ACC112 (cell line): ENCODE data around the gene REPS2.
A peak's percentile ranks its signal among the peaks of the same experiment; 100 is the strongest.
"Not testable (repeated sequence)": the region's sequence is repeated elsewhere in the genome, so short reads cannot be mapped to it uniquely, and the experiment has no call there.

Experiments used
- H2AFZ ChIP-seq: fragments of 200-600 bp; sonication (generic); one replicate; pipeline ENCODE4 v1.6.0; 2017; ENCODE audit warnings: antibody characterized with exemption, low read length; ENCODE audit not compliant: unreplicated experiment
- H3K27ac ChIP-seq: fragments of 200-600 bp; sonication (generic); 2 replicates; pipeline ENCODE4 v1.5.1; 2014; ENCODE audit warnings: low read depth, mild to moderate bottlenecking, antibody characterized with exemption, low read length, moderate library complexity
- H3K27me3 ChIP-seq: fragments of 200-600 bp; sonication (generic); 2 replicates; pipeline ENCODE4 v1.6.1; 2014; ENCODE audit warnings: mild to moderate bottlenecking, antibody characterized with exemption, low read length, moderate library complexity, mixed read lengths; ENCODE audit not compliant: insufficient read depth
- H3K36me3 ChIP-seq: fragments of 200-600 bp; sonication (generic); 2 replicates; pipeline ENCODE4 v1.6.1; 2016; ENCODE audit warnings: mild to moderate bottlenecking, antibody characterized with exemption, low read length, moderate library complexity, mixed read lengths; ENCODE audit not compliant: insufficient read depth
- H3K4me1 ChIP-seq: fragments of 200-600 bp; sonication (generic); one replicate; pipeline ENCODE4 v1.6.1; 2016; ENCODE audit warnings: low read length, mixed read lengths; ENCODE audit not compliant: insufficient read depth, unreplicated experiment, control insufficient read depth
- H3K4me3 ChIP-seq: fragments of 200-600 bp; sonication (generic); 2 replicates; pipeline ENCODE4 v1.5.1; 2014; ENCODE audit warnings: mild to moderate bottlenecking, low read depth, low read length
- H3K79me2 ChIP-seq: fragments of 200-600 bp; sonication (generic); one replicate; pipeline ENCODE4 v1.6.0; 2016; ENCODE audit warnings: low read length; ENCODE audit not compliant: control insufficient read depth, unreplicated experiment, insufficient read depth

Gene REPS2

DNA sequence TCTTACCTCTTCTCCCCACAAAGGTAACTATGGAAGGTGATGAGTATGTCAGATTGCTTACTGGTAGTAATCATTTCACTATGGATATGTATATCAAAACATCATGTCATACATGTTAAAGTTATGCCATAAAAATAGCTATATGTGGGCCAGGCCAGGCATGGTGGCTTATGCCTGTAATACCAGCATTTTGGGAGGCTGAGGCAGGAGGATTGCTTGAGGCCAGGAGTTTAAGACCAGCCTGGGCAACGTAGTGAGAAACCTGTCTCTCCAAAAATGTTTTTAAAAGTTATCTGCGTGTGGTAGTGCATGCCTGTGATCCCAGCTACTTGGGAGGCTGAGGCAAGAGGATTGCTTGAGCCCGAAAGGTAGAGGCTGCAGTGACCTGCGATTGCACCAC, 16.2 kb downstream of the REPS2 start:
- H3K27me3 ChIP-seq, H3K27ac ChIP-seq, H2AFZ ChIP-seq, H3K4me3 ChIP-seq, H3K4me1 ChIP-seq, H3K79me2 ChIP-seq, H3K36me3 ChIP-seq: not testable (repeated sequence)

DNA sequence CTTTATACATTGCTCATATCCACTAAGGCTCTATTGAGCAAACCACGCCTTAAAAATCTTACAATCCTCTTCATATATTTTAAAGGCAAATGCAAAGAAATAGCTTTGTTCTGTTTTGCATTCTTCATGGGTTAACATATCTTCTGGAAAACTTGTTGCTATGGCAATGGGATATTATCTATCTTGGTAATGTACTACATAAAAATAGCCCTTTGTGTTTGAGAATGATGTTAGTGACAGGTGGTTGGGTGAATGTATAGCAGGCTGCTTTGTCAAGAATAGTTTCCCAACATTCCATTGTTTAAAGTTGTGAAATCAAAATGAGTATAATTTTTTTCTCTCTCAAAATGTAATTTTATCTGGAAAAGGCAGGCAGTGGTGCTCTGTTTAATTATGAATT, 16.8 kb downstream of the REPS2 start:
- Histone ChIP-seq H3K27ac (no peak overlapping the region), H3K79me2 (no peaks in the 10 kb centered on the region), H3K36me3 (no peaks in the 10 kb centered on the region), H3K4me1 (no peaks in the 10 kb centered on the region), H3K4me3 (no peak overlapping the region), H3K27me3 (no peaks in the 10 kb centered on the region), H2AFZ (no peak overlapping the region)

DNA sequence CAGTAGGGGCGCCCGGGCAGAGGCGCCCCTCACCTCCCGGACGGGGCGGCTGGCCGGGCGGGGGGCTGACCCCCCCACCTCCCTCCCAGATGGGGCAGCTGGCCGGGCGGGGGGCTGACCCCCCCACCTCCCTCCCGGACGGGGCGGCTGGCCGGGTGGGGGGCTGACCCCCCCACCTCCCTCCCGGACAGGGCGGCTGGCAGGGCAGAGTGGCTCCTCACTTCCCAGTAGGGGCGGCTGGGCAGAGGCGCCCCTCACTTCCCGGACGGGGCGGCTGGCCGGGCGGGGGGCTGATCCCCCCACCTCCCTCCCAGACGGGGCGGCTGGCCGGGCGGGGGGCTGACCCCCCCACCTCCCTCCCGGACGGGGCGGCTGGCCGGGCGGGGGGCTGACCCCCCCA, 18.5 kb downstream of the REPS2 start:
- H3K36me3 ChIP-seq, H3K4me1 ChIP-seq, H2AFZ ChIP-seq, H3K79me2 ChIP-seq, H3K4me3 ChIP-seq, H3K27me3 ChIP-seq, H3K27ac ChIP-seq: not testable (repeated sequence)

DNA sequence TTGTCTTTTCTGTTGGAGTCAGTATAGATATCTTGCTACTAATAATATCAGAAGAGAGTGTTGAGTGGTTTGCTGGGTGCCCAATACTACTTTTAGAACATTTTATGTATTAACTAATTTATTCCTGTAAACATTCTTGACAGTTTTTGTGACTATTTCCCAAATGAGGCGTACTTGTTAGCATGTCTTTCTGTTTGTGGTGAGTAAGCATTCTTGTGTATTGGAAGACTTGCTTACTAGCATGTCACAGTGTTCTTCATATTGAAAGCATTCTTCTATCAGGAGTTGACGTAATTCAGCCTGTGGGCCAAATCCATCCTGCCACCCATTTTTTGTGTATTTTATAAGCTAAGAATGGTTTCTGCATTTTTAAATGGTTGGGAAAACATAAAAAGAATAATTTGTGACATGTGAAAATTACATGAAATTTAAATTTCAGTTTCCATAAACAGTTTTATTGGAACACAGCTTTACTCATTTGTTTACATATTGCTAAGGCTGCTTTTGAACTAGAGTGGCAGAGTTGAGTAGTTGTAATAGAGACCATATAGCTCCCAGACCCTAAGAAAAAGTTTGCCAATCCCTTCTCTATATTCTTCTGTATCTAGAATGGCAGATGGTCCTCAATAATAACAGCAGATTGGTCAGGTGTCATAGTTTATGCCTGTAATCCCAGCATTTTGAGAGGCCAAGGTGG, 20.4 kb downstream of the REPS2 start:
- Histone ChIP-seq H3K4me1 (peaks cover 16% of the 10 kb centered on the region), H3K27ac (no peak overlapping the region), H3K36me3 (no peaks in the 10 kb centered on the region), H3K4me3 (no peak overlapping the region), H3K27me3 (no peaks in the 10 kb centered on the region), H2AFZ (no peak overlapping the region), H3K79me2 (no peaks in the 10 kb centered on the region)

DNA sequence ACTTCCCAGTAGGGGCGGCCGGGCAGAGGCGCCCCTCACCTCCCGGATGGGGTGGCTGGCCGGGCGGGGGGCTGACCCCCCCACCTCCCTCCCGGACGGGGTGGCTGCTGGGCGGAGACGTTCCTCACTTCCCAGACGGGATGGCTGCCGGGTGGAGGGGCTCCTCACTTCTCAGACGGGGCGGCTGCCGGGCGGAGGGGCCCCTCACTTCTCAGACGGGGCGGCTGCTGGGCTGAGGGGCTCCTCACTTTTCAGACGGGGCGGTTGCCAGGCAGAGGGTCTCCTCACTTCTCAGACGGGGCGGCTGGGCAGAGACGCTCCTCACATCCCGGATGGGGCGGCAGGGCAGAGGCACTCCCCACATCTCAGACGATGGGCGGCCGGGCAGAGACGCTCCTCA, 22.3 kb downstream of the REPS2 start:
- not testable (repeated sequence) for H3K27me3 ChIP-seq, H3K4me3 ChIP-seq, H3K27ac ChIP-seq, H3K79me2 ChIP-seq, H3K36me3 ChIP-seq, H2AFZ ChIP-seq
- H3K4me1 ChIP-seq = peaks cover 19% of the 10 kb centered on the region

DNA sequence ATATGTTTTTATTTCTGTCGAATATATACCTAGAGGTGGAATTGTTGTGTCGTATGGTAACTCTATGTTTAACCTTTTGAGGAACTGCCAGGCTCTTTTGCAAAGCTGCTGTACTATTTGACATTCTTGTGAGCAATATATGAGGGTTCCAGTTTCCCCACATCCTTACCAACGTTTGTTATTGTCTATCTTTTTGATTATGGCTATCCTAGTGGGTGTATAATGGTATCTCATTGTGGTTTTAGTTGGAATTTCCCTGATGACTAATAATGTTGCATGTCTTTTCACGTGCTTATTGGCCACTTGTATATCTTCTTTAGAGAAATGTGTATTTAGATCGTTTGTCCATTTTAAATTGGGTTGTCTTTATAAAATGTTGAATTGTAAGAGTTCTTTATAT, 24.5 kb downstream of the REPS2 start:
- Histone ChIP-seq H2AFZ (no peak overlapping the region), H3K27me3 (no peaks in the 10 kb centered on the region), H3K4me3 (no peak overlapping the region), H3K27ac (peak overlapping the region; percentile 62), H3K36me3 (no peaks in the 10 kb centered on the region), H3K4me1 (peaks cover 19% of the 10 kb centered on the region), H3K79me2 (no peaks in the 10 kb centered on the region)

DNA sequence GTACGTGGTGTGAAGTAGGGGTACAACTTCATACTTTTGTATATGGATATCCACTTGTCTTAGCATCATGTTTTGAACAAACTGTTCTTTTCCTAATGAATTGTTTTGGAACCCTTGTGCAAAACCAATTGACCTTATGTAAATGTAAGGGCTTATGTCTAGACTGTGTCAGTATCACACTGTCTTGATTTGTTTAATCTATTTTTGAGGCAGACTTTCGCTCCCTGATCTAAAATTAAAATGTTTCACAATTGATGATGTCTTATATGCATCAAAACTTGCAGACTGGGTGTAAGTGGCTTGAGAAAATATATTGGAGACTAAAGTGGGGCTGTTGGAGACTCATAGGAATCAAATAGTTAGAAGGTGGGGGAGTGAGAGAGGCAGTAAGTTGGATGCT, 25.2 kb downstream of the REPS2 start:
- Histone ChIP-seq H2AFZ (peak overlapping the region; percentile 53), H3K79me2 (no peaks in the 10 kb centered on the region), H3K27me3 (no peaks in the 10 kb centered on the region), H3K4me1 (peaks cover 19% of the 10 kb centered on the region), H3K27ac (peak overlapping the region; percentile 62; the same call in 1 of the 2 replicates), H3K36me3 (no peaks in the 10 kb centered on the region), H3K4me3 (no peak overlapping the region)

DNA sequence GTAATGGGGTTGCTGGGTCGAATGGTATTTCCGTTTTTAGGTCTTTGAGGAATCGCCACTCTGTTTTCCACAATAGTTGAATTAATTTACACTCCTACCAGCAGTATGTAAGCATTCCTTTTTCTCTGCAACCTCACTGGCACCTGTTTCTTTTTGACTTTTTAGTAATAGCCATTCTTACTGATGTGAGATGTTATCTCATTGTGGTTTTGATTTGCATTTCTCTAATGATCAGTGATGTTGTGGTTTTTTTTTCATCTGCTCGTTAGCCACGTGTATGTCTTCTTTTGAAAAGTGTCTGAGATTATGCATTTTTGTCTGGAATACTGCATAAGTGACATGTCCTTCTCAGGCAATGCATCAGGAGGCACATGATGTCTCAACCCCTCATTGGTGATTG, 28.8 kb downstream of the REPS2 start:
- H3K4me1 ChIP-seq = peaks cover 19% of the 10 kb centered on the region
- H3K27me3 ChIP-seq = no peaks in the 10 kb centered on the region
- H3K79me2 ChIP-seq = no peaks in the 10 kb centered on the region
- no peak overlapping the region for H2AFZ ChIP-seq
- no peak overlapping the region for H3K4me3 ChIP-seq
- H3K27ac ChIP-seq = no peak overlapping the region
- no peaks in the 10 kb centered on the region for H3K36me3 ChIP-seq

DNA sequence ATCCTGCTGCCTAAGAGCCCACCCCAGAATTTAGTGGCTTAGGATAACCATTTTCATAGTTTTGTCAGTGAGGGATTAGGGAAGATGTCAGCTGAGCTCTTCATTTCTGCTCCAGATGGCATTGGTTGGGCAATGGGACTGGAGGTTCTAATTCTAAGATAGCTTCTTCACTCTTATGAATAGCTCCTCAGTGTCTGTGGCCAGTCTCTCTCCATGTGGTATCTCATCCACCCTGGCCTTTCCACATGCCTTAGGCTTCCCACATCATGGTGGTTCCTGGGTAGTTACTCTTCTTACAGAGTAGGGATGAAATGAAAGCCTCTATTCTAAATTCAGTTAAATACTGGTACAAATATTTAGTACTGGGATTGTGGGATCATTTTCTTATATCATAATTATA, 31.3 kb downstream of the REPS2 start:
- no peaks in the 10 kb centered on the region for H3K27me3 ChIP-seq
- no peak overlapping the region for H3K27ac ChIP-seq
- no peaks in the 10 kb centered on the region for H3K36me3 ChIP-seq
- no peaks in the 10 kb centered on the region for H3K4me1 ChIP-seq
- no peak overlapping the region for H2AFZ ChIP-seq
- no peaks in the 10 kb centered on the region for H3K79me2 ChIP-seq
- no peak overlapping the region for H3K4me3 ChIP-seq

DNA sequence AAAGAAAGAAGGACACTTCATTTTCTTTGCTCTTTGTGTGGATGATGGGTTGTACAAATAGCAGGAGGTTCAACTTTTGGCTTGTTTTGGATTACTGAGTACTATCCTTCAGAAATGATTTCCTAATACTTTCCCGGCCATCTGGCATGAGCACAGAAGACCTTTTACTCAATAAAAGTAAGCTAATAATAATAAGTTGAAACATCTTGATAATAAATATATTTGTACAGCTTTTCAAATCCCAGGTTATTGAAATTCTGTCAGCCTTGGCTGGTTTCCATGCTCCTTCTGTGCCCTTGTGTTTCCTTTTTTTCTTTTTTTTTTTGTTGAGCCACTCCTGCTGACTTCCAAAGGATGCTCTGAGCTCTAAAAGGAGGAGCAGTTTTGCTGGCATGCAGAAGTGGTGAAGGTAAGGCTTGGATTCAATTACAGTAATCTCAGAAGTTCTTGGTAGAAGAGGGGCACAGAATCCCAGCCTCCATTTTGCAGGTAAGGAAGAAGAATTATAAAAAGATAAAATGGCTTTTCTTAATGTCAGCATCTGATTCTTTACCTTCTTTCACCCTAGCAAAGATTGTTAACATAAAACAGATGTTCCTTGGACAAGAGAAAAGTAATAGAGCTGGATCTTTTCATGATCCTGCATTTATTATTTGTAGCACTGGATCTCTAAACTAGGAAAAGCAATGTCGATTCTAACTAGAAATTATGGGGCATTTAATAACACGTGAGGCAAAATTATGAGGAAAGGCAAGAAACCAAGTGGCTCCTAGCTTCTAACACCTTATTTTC, 31.9 kb downstream of the REPS2 start:
- no peak overlapping the region for H3K27ac ChIP-seq
- no peaks in the 10 kb centered on the region for H3K79me2 ChIP-seq
- no peak overlapping the region for H2AFZ ChIP-seq
- H3K27me3 ChIP-seq = no peaks in the 10 kb centered on the region
- H3K36me3 ChIP-seq = no peaks in the 10 kb centered on the region
- H3K4me3 ChIP-seq = no peak overlapping the region
- H3K4me1 ChIP-seq = no peaks in the 10 kb centered on the region

DNA sequence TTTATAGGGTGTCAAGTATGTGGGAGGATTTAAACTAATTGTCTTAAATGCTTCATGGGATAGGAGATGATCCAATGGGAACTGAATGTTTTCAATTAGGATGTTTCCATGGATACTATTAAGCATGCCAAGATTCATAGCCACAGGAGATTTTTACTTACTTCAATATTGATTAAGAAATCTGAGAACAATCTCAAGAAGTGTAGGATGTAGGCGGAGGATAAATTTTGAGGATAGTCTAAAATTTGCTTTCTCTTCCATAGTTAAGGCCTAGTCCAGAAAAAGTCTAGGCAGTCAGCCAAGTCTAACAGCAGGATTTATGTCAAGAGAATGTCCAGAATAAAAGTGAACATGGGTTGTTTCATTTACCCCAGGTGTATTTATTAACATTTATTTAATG, 32.8 kb downstream of the REPS2 start:
- H3K4me1 ChIP-seq = no peaks in the 10 kb centered on the region
- H3K36me3 ChIP-seq = no peaks in the 10 kb centered on the region
- no peak overlapping the region for H3K27ac ChIP-seq
- H3K4me3 ChIP-seq = no peak overlapping the region
- H2AFZ ChIP-seq = no peak overlapping the region
- H3K79me2 ChIP-seq = no peaks in the 10 kb centered on the region
- no peaks in the 10 kb centered on the region for H3K27me3 ChIP-seq
